Measurements from ENCODE around the gene ACSM6. TPM values are rescaled to one million over a fixed set of nuclear protein-coding genes. Genes with fewer than 3 reads are reported as not detected.
A peak's percentile ranks its signal among the peaks of the same experiment; 100 is the strongest.

Gene ACSM6
- total RNA-seq, 2 donors from 2014 or later, result not detected

DNA sequence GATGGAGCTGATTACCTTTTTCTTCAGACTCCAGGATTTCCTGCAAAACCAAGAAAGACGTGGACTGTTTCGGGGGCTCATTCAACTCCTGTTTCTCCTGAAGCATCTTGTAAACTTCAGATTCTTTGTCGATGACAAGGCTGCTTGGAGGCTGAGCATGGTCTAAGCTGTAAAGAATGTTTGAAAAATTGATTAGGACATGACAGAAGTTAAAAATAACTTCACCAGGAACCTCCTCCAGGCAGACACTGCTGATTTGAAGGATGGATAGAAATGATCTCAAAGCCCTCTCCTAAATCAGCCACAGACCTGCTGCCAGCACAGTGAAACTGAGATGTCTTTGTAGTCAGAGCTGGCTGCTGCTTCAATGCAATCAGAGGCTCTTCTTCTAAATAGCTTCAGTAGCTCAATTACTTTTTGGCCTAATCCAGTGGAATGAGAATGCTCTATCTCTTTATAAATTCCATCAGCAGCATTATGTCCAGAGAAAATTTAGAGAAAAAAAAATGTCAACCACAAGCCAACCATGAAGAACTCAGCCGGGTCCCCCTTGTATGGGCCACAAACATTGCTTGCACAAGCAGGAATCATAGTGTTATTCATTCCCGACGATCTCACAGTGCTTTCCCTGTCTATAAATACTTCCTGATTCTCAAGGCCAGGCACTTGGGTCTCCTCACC lies 53.3 kb downstream of the ACSM6 start:
- no peaks in the 10 kb centered on the region for H3K36me3 ChIP-seq

DNA sequence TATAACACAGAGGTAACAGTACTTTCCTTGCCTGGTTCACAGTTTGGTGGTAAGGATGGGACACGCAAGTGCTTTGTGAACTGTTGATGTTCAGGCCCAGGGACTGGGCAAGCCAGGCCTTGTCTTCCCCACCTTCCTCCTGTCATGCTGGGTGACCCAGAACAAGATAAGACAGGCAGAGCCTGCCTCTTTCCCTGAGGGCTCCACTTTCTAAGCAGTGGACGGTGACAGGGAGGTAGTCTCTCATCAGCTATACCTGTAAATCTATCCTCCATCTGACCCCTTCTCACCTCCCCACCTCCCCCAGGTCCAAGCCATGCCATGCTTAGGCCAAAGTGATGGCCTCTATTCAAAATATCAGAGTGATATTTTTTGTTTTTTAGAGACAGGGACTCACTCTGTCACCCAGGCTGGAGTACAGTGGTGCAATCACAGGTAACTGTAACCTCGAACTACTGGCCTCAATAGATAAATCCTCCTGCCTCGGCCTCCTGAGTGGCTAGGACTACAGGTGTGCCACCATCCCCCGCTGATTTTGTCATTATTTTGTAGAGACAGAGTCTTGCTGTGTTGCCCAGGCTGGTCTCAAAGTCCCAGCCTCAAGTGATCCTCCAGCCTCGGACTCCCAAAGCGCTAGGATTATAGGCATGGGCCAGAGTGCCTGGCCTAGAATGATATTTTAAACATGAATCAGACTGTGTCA lies 54.0 kb downstream of the ACSM6 start:
- Histone ChIP-seq H3K9ac (ENCODE audit: low read depth in 2 of 2, low read length in 2 of 2) (no peak overlapping the region), H3K4me1 (no peaks in the 10 kb centered on the region), H3K9me3 (no peaks in the 10 kb centered on the region), H3K27me3 (no peaks in the 10 kb centered on the region), H3K27ac (no peak overlapping the region), H3K4me3 (no peak overlapping the region), H3K36me3 (no peaks in the 10 kb centered on the region)
- TF ChIP-seq, protein P1, sequence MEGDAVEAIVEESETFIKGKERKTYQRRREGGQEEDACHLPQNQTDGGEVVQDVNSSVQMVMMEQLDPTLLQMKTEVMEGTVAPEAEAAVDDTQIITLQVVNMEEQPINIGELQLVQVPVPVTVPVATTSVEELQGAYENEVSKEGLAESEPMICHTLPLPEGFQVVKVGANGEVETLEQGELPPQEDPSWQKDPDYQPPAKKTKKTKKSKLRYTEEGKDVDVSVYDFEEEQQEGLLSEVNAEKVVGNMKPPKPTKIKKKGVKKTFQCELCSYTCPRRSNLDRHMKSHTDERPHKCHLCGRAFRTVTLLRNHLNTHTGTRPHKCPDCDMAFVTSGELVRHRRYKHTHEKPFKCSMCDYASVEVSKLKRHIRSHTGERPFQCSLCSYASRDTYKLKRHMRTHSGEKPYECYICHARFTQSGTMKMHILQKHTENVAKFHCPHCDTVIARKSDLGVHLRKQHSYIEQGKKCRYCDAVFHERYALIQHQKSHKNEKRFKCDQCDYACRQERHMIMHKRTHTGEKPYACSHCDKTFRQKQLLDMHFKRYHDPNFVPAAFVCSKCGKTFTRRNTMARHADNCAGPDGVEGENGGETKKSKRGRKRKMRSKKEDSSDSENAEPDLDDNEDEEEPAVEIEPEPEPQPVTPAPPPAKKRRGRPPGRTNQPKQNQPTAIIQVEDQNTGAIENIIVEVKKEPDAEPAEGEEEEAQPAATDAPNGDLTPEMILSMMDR (IDR thresholded peaks at IDR 0.05), result no peak
- no peak for DNase-seq
- intact Hi-C loops (cut with DNase I), result loop anchor here (2.0 kb wide), 1 partner anchor 115 kb away; no protein-coding TSS in a partner anchor

More for the DNA sequence above, 53.3 kb downstream of the ACSM6 start:
- Histone ChIP-seq H3K27me3 (no peaks in the 10 kb centered on the region), H3K4me3 (no peak overlapping the region), H3K9me3 (no peaks in the 10 kb centered on the region), H3K4me1 (no peaks in the 10 kb centered on the region), H3K27ac (no peak overlapping the region), H3K9ac (ENCODE audit: low read depth in 2 of 2, low read length in 2 of 2) (peak overlapping the region in 1 of 2 donors; percentile 14)
- TF ChIP-seq, protein P1 (IDR thresholded peaks at IDR 0.05), result no peak
- intact Hi-C loops (cut with DNase I), result loop anchor here (2.0 kb wide), 1 partner anchor 115 kb away; no protein-coding TSS in a partner anchor
- DNase-seq, result no peak

DNA sequence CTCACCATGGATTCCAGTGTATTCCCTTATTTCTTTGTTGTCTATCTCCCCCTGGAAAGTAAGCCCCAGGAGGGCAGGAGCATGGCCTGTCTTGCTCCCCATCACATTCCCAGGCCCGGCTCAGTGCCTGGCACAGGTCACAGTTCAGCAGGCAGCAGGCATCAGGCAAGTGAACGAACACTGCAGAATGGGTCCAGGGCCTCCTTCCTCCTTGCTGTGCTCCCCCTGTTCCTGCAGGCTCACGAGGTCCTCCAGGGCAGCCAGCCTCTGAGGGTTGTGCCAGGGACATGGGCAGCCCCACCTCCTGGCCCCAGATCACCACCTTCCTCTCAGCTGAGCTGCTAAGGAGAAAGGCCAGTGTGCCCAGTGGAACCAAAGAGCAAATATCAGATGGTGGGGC lies 55.0 kb downstream of the ACSM6 start:
- H3K4me1 ChIP-seq, result no peaks in the 10 kb centered on the region
- DNase-seq, result no peak
- no peaks in the 10 kb centered on the region for H3K36me3 ChIP-seq
- no peak overlapping the region for H3K4me3 ChIP-seq
- no peak overlapping the region for H3K27ac ChIP-seq
- no peaks in the 10 kb centered on the region for H3K9me3 ChIP-seq
- TF ChIP-seq, protein P1 (IDR thresholded peaks at IDR 0.05), result no peak
- no peak overlapping the region for H3K9ac ChIP-seq (ENCODE audit: low read depth in 2 of 2, low read length in 2 of 2)
- no peaks in the 10 kb centered on the region for H3K27me3 ChIP-seq
- intact Hi-C loops (cut with DNase I), result no loop called here

DNA sequence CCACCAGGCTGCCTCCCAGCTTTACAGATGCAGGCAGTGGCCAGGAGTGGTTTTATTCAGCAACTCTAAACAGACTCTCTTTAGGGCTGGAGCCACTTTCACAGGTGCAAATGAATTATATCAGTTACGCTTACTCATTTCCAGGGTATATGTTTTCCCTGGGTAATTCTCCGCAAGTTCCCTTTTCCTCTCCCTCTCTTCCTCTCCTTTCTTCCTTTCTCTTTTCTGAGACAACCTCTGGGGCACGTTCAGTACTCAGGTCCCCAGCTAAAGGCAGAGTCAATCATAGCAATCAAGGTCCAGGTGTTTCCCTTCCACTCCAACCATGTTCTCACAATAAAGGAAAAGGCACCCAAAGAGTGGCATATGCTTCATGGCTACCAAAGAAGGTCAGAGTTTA lies 55.4 kb downstream of the ACSM6 start:
- H3K27ac ChIP-seq, result no peak overlapping the region
- intact Hi-C loops (cut with DNase I), result no loop called here
- no peak overlapping the region for H3K4me3 ChIP-seq
- TF ChIP-seq, protein P1 (IDR thresholded peaks at IDR 0.05), result no peak
- H3K9me3 ChIP-seq, result no peaks in the 10 kb centered on the region
- DNase-seq, result no peak
- no peaks in the 10 kb centered on the region for H3K36me3 ChIP-seq
- no peaks in the 10 kb centered on the region for H3K4me1 ChIP-seq
- no peak overlapping the region for H3K9ac ChIP-seq (ENCODE audit: low read depth in 2 of 2, low read length in 2 of 2)
- H3K27me3 ChIP-seq, result no peaks in the 10 kb centered on the region

DNA sequence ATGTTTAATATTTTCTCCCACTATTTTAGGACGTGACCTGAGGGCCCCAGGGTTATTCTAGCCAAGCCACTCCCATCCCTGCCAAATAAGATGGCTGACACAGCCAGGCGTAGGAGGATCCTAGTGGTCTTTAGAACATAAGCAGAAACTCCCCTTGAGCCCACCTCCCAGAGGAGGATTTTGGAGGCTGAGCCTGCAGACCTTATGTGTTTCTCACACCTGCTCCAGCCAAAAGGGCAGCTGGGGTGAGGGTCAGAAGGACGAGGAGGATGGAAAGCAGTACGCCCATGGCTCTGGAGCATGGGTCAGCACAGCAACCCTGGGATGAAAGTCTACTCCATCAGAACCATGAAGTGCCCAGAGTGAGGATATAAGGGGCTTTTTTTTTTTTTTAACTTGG lies 56.8 kb downstream of the ACSM6 start:
- Histone ChIP-seq H3K36me3 (no peaks in the 10 kb centered on the region), H3K9ac (ENCODE audit: low read depth in 2 of 2, low read length in 2 of 2) (no peak overlapping the region), H3K27ac (no peak overlapping the region), H3K4me3 (no peak overlapping the region), H3K4me1 (no peaks in the 10 kb centered on the region), H3K27me3 (no peaks in the 10 kb centered on the region), H3K9me3 (no peaks in the 10 kb centered on the region)
- TF ChIP-seq, protein P1 (IDR thresholded peaks at IDR 0.05), result no peak
- intact Hi-C loops (cut with DNase I), result no loop called here
- DNase-seq, result no peak

Measured in colonic mucosa (tissue), 4 donors.